Esophagus squamous epithelium (tissue), 4 donors: Measurements from ENCODE around the gene PRSS22. TPM values are rescaled to one million over a fixed set of nuclear protein-coding genes. Genes with fewer than 3 reads are reported as not detected.

Experiments used
- total RNA-seq, 4 donors: library from RNA; depleted of rRNA; stranded (reverse); fragments of >200 nt; gene quantifications; one replicate each; pipeline ENCODE4 v1.1.0, GENCODE V29; 2016

Gene PRSS22
- total RNA-seq, 4 donors from 2014 or later, result 36.6 to 149 (median 113) TPM

Other genes with a start within 250 kb of the PRSS22 start
- 10 to 100 TPM; 24.8 to 51.9 (median 40.3) TPM for gene KCTD5, start 175.6 kb downstream of the PRSS22 start, total RNA-seq
- gene PRSS27, start 137.9 kb downstream of the PRSS22 start, total RNA-seq, result 100 to 1,000 TPM; 188 to 463 (median 228) TPM
- 100 to 1,000 TPM in 3 of 4 donors, 10 to 100 TPM in 1; 80.7 to 290 (median 233) TPM for gene SRRM2, start 105.5 kb downstream of the PRSS22 start, total RNA-seq
- 100 to 1,000 TPM; 186 to 446 (median 288) TPM for gene ELOB, start 80.9 kb downstream of the PRSS22 start, total RNA-seq
- gene PRSS33, start 70.6 kb downstream of the PRSS22 start, total RNA-seq, result not detected
- not detected for gene PRSS41, start 59.7 kb downstream of the PRSS22 start, total RNA-seq
- gene PRSS21, start 40.9 kb downstream of the PRSS22 start, total RNA-seq, result 1 to 10 TPM in 1 of 4 donors, not detected in 3; 1.5 TPM
- gene ZG16B, start 27.9 kb downstream of the PRSS22 start, total RNA-seq, result 10 to 100 TPM in 1 of 4 donors, under 1 TPM in 2, not detected in 1; 0.34 to 38.5 (median 0.44) TPM
- gene FLYWCH2, start 25.0 kb upstream of the PRSS22 start, total RNA-seq, result 10 to 100 TPM; 18.9 to 47.9 (median 39.5) TPM
- gene FLYWCH1, start 53.8 kb upstream of the PRSS22 start, total RNA-seq, result 10 to 100 TPM; 25.4 to 52.1 (median 27.1) TPM
- gene KREMEN2, start 106.1 kb upstream of the PRSS22 start, total RNA-seq, result 1 to 10 TPM in 2 of 4 donors, under 1 TPM in 1, not detected in 1; 0.19 to 3.9 (median 2.1) TPM
- gene PAQR4, start 111.2 kb upstream of the PRSS22 start, total RNA-seq, result 10 to 100 TPM in 1 of 4 donors, 1 to 10 TPM in 3; 2.9 to 18.8 (median 8.0) TPM
- 10 to 100 TPM in 3 of 4 donors, 1 to 10 TPM in 1; 4.2 to 33.1 (median 13.0) TPM for gene PKMYT1, start 122.3 kb upstream of the PRSS22 start, total RNA-seq
- not detected for gene CLDN9, start 154.8 kb upstream of the PRSS22 start, total RNA-seq
- gene CLDN6, start 160.0 kb upstream of the PRSS22 start, total RNA-seq, result not detected
- gene TNFRSF12A, start 162.2 kb upstream of the PRSS22 start, total RNA-seq, result 10 to 100 TPM; 15.3 to 46.0 (median 28.6) TPM
- 10 to 100 TPM; 17.9 to 32.4 (median 18.4) TPM for gene HCFC1R1, start 165.8 kb upstream of the PRSS22 start, total RNA-seq
- 10 to 100 TPM; 17.4 to 27.9 (median 25.8) TPM for gene THOC6, start 165.9 kb upstream of the PRSS22 start, total RNA-seq
- gene BICDL2, start 178.8 kb upstream of the PRSS22 start, total RNA-seq, result 100 to 1,000 TPM in 2 of 4 donors, 10 to 100 TPM in 2; 54.9 to 204 (median 96.4) TPM
- 1 to 10 TPM in 1 of 4 donors, under 1 TPM in 3; 0.19 to 1.4 (median 0.61) TPM for gene MMP25, start 188.4 kb upstream of the PRSS22 start, total RNA-seq
- 10 to 100 TPM in 3 of 4 donors, 1 to 10 TPM in 1; 4.6 to 31.7 (median 17.3) TPM for gene IL32, start 207.5 kb upstream of the PRSS22 start, total RNA-seq
- gene ZSCAN10, start 241.1 kb upstream of the PRSS22 start, total RNA-seq, result not detected